Measurements from ENCODE around the gene GATA5.

DNA sequence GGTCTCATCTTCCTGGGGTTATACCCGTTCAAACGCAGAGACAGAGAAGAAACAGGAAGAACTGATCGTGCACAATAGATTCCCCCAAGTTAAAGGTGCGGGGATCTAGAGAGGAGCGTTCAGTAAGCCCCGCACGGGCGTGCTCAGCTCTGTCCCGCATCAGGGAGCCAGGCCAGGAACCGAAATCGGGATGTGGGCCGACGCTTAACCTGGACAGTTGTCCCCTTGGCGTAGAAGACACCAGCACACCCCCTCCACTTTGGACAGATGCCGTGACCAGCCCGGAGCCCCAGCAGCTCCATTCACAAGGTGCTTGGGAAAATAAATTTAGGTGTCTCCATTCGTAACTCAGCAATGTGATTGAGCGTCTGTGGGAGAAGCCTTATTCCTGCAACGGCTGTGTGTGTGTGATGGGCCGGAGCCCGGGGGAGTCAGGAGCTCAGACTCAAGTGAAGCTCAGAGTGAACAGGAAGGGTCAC, 24.0 kb upstream of the GATA5 start:
- TF ChIP-seq, protein P1, sequence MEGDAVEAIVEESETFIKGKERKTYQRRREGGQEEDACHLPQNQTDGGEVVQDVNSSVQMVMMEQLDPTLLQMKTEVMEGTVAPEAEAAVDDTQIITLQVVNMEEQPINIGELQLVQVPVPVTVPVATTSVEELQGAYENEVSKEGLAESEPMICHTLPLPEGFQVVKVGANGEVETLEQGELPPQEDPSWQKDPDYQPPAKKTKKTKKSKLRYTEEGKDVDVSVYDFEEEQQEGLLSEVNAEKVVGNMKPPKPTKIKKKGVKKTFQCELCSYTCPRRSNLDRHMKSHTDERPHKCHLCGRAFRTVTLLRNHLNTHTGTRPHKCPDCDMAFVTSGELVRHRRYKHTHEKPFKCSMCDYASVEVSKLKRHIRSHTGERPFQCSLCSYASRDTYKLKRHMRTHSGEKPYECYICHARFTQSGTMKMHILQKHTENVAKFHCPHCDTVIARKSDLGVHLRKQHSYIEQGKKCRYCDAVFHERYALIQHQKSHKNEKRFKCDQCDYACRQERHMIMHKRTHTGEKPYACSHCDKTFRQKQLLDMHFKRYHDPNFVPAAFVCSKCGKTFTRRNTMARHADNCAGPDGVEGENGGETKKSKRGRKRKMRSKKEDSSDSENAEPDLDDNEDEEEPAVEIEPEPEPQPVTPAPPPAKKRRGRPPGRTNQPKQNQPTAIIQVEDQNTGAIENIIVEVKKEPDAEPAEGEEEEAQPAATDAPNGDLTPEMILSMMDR (IDR thresholded peaks at IDR 0.05), result no peak
- no peak for TF ChIP-seq POLR2A (IDR thresholded peaks at IDR 0.05)

Data from uterus (tissue), 2 donors.